ENCODE results near the gene TBX10.
A peak's percentile ranks its signal among the peaks of the same experiment; 100 is the strongest.
"Not testable (repeated sequence)": the region's sequence is repeated elsewhere in the genome, so short reads cannot be mapped to it uniquely, and the experiment has no call there.

TBX10 gene

GRCh38 chr11:67596753-67597300, 42.7 kb downstream of the TBX10 start:
- DNase-seq: no peak

- no peak for DNase-seq
These were observed 45.1 kb downstream of the TBX10 start for GRCh38 chr11:67594480-67594879.

- DNase-seq: no peak
These were observed 46.0 kb downstream of the TBX10 start for GRCh38 chr11:67593565-67593905.

GRCh38 chr11:67592880-67593564, 46.5 kb downstream of the TBX10 start:
- DNase-seq: no peak

GRCh38 chr11:67588899-67589415, 50.6 kb downstream of the TBX10 start:
- DNase-seq: not testable (repeated sequence)

- no peak for DNase-seq
These were observed 51.4 kb downstream of the TBX10 start for GRCh38 chr11:67588136-67588503.

- DNase-seq: no peak
These were observed 52.9 kb downstream of the TBX10 start for GRCh38 chr11:67586568-67587250.

- DNase-seq: no peak
These were observed 53.7 kb downstream of the TBX10 start for GRCh38 chr11:67585911-67586310.

- peak; percentile 39 for DNase-seq
These were observed 54.4 kb downstream of the TBX10 start for GRCh38 chr11:67584881-67585873.

- peak; percentile 85 for DNase-seq
These were observed 55.2 kb downstream of the TBX10 start for GRCh38 chr11:67584205-67584880.

GRCh38 chr11:67583247-67584204, 56.0 kb downstream of the TBX10 start, which contains the start of gene GSTP1:
TSS of gene GSTP1 (plus strand) at chr11:67583812. CDS start at chr11:67583844, 32 bp downstream.
- DNase-seq: peak; percentile 96

- peak; percentile 15 for DNase-seq
These were observed 57.6 kb downstream of the TBX10 start for GRCh38 chr11:67582011-67582410.

- DNase-seq: peak; percentile 42
These were observed 58.1 kb downstream of the TBX10 start for GRCh38 chr11:67581469-67581868.
